ENCODE data around the gene RIBC2.

DNA sequence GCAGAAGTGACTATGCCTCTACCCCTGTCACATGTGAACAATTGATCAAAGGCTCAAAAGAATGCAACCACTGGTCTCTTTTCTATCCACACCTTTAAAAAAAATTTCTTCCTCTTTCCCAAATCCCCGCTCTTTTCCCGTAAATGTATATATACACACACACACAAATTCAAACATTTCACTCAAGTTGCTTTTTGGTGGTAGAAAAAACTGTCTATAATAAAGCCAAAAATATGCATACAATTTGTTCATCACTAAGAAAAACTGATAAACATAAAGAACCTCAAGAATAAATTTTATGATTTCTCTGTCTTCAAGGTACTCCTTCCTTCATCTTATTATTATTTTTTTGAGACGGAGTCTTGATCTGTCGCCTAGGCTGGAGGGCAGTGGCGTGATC, 5.7 kb upstream of the RIBC2 start:
- TF ChIP-seq CTCF (IDR thresholded peaks at IDR 0.05; ENCODE audit: low read depth, low read length, missing input control) (no peak), MAX (IDR thresholded peaks at IDR 0.05) (no peak), TAF1 (conservative IDR thresholded peaks at IDR 0.05) (no peak), GABPA (IDR thresholded peaks at IDR 0.05 in 1 of 2, conservative IDR thresholded peaks at IDR 0.05 in 1 of 2) (no peak), EGR1 (IDR thresholded peaks at IDR 0.05; ENCODE audit: low read depth in 2 of 2) (no peak), RXRA (IDR thresholded peaks at IDR 0.05) (no peak), FOXA1 (IDR thresholded peaks at IDR 0.05) (no peak), SP1 (IDR thresholded peaks at IDR 0.05) (no peak), RAD21 (IDR thresholded peaks at IDR 0.05) (no peak), YY1 (IDR thresholded peaks at IDR 0.05) (no peak)
- TF ChIP-seq, protein P1, sequence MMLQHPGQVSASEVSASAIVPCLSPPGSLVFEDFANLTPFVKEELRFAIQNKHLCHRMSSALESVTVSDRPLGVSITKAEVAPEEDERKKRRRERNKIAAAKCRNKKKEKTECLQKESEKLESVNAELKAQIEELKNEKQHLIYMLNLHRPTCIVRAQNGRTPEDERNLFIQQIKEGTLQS (IDR thresholded peaks at IDR 0.05): no peak
- TF ChIP-seq, protein P2, sequence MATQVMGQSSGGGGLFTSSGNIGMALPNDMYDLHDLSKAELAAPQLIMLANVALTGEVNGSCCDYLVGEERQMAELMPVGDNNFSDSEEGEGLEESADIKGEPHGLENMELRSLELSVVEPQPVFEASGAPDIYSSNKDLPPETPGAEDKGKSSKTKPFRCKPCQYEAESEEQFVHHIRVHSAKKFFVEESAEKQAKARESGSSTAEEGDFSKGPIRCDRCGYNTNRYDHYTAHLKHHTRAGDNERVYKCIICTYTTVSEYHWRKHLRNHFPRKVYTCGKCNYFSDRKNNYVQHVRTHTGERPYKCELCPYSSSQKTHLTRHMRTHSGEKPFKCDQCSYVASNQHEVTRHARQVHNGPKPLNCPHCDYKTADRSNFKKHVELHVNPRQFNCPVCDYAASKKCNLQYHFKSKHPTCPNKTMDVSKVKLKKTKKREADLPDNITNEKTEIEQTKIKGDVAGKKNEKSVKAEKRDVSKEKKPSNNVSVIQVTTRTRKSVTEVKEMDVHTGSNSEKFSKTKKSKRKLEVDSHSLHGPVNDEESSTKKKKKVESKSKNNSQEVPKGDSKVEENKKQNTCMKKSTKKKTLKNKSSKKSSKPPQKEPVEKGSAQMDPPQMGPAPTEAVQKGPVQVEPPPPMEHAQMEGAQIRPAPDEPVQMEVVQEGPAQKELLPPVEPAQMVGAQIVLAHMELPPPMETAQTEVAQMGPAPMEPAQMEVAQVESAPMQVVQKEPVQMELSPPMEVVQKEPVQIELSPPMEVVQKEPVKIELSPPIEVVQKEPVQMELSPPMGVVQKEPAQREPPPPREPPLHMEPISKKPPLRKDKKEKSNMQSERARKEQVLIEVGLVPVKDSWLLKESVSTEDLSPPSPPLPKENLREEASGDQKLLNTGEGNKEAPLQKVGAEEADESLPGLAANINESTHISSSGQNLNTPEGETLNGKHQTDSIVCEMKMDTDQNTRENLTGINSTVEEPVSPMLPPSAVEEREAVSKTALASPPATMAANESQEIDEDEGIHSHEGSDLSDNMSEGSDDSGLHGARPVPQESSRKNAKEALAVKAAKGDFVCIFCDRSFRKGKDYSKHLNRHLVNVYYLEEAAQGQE (IDR thresholded peaks at IDR 0.05): no peak
